SKM-1 (cell line): Measurements from ENCODE around the gene IFITM10.

Experiments
- DNase-seq: peaks from one replicate; lab custom pipeline; 2025; ENCODE audit not compliant: unreplicated experiment; lab: John Stamatoyannopoulos, UW

The IFITM10 gene

GRCh38 chr11:1753229-1753928 lies 3.0 kb upstream of the IFITM10 start:
- DNase-seq, result no peak

GRCh38 chr11:1752907-1753228 lies 2.5 kb upstream of the IFITM10 start:
- no peak for DNase-seq

- no peak for DNase-seq
These were observed 1.9 kb upstream of the IFITM10 start for GRCh38 chr11:1751999-1752906.

- no peak for DNase-seq
These were observed 1.1 kb upstream of the IFITM10 start for GRCh38 chr11:1751531-1751921.

- DNase-seq, result no peak
These were observed 590 bp upstream of the IFITM10 start for GRCh38 chr11:1750840-1751530.

- DNase-seq, result no peak
These were observed 722 bp downstream of the IFITM10 start for GRCh38 chr11:1749395-1750351.

GRCh38 chr11:1748636-1749394 lies 1.6 kb downstream of the IFITM10 start:
- DNase-seq, result no peak

GRCh38 chr11:1747753-1748635 lies 2.4 kb downstream of the IFITM10 start:
- no peak for DNase-seq

GRCh38 chr11:1746956-1747752 lies 3.2 kb downstream of the IFITM10 start:
- DNase-seq, result no peak

- no peak for DNase-seq
These were observed 3.9 kb downstream of the IFITM10 start for GRCh38 chr11:1746511-1746931.

GRCh38 chr11:1745701-1746320 lies 4.6 kb downstream of the IFITM10 start:
- DNase-seq, result no peak

GRCh38 chr11:1744891-1745700 lies 5.3 kb downstream of the IFITM10 start:
- DNase-seq, result no peak

- DNase-seq, result no peak
These were observed 6.1 kb downstream of the IFITM10 start for GRCh38 chr11:1744137-1744886.

GRCh38 chr11:1743585-1744136 lies 6.7 kb downstream of the IFITM10 start:
- DNase-seq, result no peak

GRCh38 chr11:1742869-1743584 lies 7.4 kb downstream of the IFITM10 start:
- DNase-seq, result no peak
